Fibroblast of pulmonary artery (primary cell): ENCODE results near the gene RCCD1.

Experiments
- DNase-seq: peaks from one replicate; pipeline ENCODE4 v3.0.0-alpha.2; 2010; ENCODE audit warnings: low read depth
- H3K4me3 ChIP-seq: replicated peaks from 2 replicates; pipeline ENCODE4 v1.5.1; 2011; ENCODE audit warnings: low read depth, mild to moderate bottlenecking, control low read depth, low read length, moderate library complexity
- CTCF ChIP-seq: IDR thresholded peaks from 2 replicates; pipeline ENCODE4 v1.5.1; 2011; ENCODE audit warnings: mild to moderate bottlenecking, control low read depth, low read length, inconsistent platforms; ENCODE audit errors: missing control alignments

Gene RCCD1

DNA sequence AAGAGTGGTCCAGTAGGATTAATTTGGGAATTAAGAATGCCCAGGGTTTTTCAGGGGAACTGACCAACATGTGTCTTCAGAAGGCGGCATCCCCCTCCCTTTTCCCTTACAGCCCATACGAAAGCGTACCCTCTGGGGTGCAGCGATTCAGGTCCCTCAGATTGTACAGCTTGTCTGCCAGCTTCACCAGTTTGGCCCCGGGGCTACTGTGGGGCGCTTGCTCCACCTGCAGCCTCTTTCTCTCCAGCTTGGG lies 23.2 kb upstream of the RCCD1 start:
- DNase-seq = no peak
- no peak for TF ChIP-seq CTCF
- H3K4me3 ChIP-seq = peak overlapping the region; percentile 64

GRCh38 chr15:90931828-90932659 lies 22.6 kb upstream of the RCCD1 start, which contains the start of gene HDDC3:
Gene HDDC3, minus strand, starts transcription at chr15:90932549. Its CDS starts 9 bp downstream, at chr15:90932540.
- peak; percentile 83 for DNase-seq
- TF ChIP-seq CTCF = peak; percentile 75
- peak within 1 kb of the TSS; percentile 64 for H3K4me3 ChIP-seq

DNA sequence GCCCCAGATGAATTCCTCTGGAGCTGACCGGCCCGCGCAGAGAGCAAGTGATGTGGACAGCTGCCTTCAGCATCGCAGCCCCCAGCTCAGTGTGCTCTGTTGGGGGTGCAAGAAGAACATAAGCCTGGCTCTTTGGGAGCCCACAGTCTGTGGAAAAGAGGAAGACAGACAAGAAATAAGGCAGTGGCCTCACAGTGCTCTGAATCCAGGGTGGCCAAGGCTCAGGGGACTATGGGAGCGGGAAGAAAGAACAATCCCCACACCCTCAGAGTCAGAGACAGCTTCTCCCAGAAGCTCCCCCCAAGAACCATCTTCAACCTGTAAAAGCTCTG lies 22.1 kb upstream of the RCCD1 start:
- no peak for TF ChIP-seq CTCF
- peak overlapping the region; percentile 64 for H3K4me3 ChIP-seq
- DNase-seq = no peak

- no peak for TF ChIP-seq CTCF
- no peak for DNase-seq
- no peak overlapping the region for H3K4me3 ChIP-seq
Measured at GRCh38 chr15:90933301-90933700, 21.4 kb upstream of the RCCD1 start.

- peak; percentile 83 for DNase-seq
- TF ChIP-seq CTCF = peak; percentile 91
- H3K4me3 ChIP-seq = peak overlapping the region; percentile 79
Measured at GRCh38 chr15:90934256-90934948, 20.3 kb upstream of the RCCD1 start.

DNA sequence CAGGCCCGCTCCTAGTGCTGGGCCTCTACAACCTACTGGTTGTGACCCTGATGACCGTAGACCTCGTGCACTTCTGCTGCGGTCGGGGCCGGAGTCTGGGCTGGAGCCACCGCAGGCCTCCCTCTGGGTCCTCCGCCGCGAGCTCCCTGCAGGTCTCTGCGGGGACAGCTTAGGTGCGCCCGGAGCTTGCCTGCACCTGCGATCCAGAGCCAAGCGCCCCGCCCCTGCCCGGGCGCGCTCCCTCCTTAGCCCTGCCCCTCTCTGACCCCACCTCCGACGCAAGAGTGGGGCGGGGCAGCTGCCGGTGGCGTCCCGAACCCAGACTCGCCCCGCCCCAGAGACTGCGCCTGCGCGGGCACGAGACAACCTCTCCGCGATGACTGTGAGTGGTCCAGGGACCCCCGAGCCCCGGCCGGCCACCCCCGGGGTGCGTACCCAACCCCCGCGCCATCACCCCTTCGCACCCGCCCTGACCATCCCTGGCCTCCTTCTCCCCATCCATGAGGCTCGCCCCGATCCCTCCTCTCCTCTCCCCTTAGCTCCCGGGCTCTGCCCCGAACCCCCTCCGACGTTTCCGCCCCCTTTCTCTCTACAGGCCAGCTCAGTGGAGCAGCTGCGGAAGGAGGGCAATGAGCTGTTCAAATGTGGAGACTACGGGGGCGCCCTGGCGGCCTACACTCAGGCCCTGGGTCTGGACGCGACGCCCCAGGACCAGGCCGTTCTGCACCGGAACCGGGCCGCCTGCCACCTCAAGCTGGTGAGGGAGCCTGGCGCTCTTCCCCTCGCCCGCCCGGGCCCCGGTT lies 19.5 kb upstream of the RCCD1 start, which contains the start of gene UNC45A:
Gene UNC45A, plus strand, starts transcription at position 337 of the 803 bp plus-strand sequence. Its CDS starts 40 bp downstream, at position 377.
- peak within 1 kb of the TSS; percentile 79 for H3K4me3 ChIP-seq
- DNase-seq = peak; percentile 79
- TF ChIP-seq CTCF = no peak
